Midbrain (tissue), 1 donor: ENCODE results near the gene SIRT4.

Experiments used
- DNase-seq: peaks from one replicate; lab custom pipeline; 2025; lab: John Stamatoyannopoulos, UW

The SIRT4 gene

GRCh38 chr12:120278137-120279069 lies 23.7 kb upstream of the SIRT4 start:
- no peak for DNase-seq

- no peak for DNase-seq
Observed at GRCh38 chr12:120283318-120283717, 18.8 kb upstream of the SIRT4 start.

GRCh38 chr12:120284381-120284780 lies 17.7 kb upstream of the SIRT4 start:
- no peak for DNase-seq

GRCh38 chr12:120286768-120287490 lies 15.2 kb upstream of the SIRT4 start:
- DNase-seq = no peak

- no peak for DNase-seq
Observed at GRCh38 chr12:120287491-120287890, 14.6 kb upstream of the SIRT4 start.

GRCh38 chr12:120290609-120291305 lies 11.4 kb upstream of the SIRT4 start:
- DNase-seq = no peak

GRCh38 chr12:120292411-120292660 lies 9.8 kb upstream of the SIRT4 start:
- DNase-seq = no peak

GRCh38 chr12:120292661-120293531 lies 9.2 kb upstream of the SIRT4 start, which contains the start of gene RNU4-1:
Gene RNU4-1 (minus strand): TSS chr12:120293237.
- peak; percentile 84 for DNase-seq

GRCh38 chr12:120314220-120314619 lies 12.1 kb downstream of the SIRT4 start:
- no peak for DNase-seq

- DNase-seq = no peak
Observed at GRCh38 chr12:120316798-120317223, 14.7 kb downstream of the SIRT4 start.

- DNase-seq = peak; percentile 100
Observed at GRCh38 chr12:120317224-120318105, 15.3 kb downstream of the SIRT4 start.

- no peak for DNase-seq
Observed at GRCh38 chr12:120321382-120322202, 19.5 kb downstream of the SIRT4 start.

GRCh38 chr12:120323772-120324171 lies 21.7 kb downstream of the SIRT4 start:
- DNase-seq = no peak

- no peak for DNase-seq
Observed at GRCh38 chr12:120324841-120325417, 22.8 kb downstream of the SIRT4 start.

GRCh38 chr12:120327593-120327992 lies 25.5 kb downstream of the SIRT4 start, which contains the start of gene PLA2G1B:
Gene PLA2G1B (minus strand): TSS chr12:120327779. CDS start chr12:120327753, 26 bp downstream.
- no peak for DNase-seq

GRCh38 chr12:120328228-120328627 lies 26.1 kb downstream of the SIRT4 start:
- DNase-seq = no peak

- DNase-seq = no peak
Observed at GRCh38 chr12:120331390-120331789, 29.3 kb downstream of the SIRT4 start.

GRCh38 chr12:120332041-120332440 lies 29.9 kb downstream of the SIRT4 start:
- no peak for DNase-seq

- DNase-seq = no peak
Observed at GRCh38 chr12:120332523-120332922, 30.4 kb downstream of the SIRT4 start.
